Endodermal cell (in vitro differentiated cells): Measurements from ENCODE around the gene MLH3. TPM values are rescaled to one million over a fixed set of nuclear protein-coding genes. Genes with fewer than 3 reads are reported as not detected.

ENCODE experiments used
- DNase-seq: peaks from one replicate; pipeline ENCODE4 v3.0.0-alpha.2; 2017
- H3K27ac ChIP-seq: 2 replicates; pipeline ENCODE4 v1.5.1; 2013; ENCODE audit warnings: mild to moderate bottlenecking, low read depth, low read length, moderate library complexity
- H3K27me3 ChIP-seq: 2 replicates; pipeline ENCODE4 v1.6.1; 2013; ENCODE audit warnings: mild to moderate bottlenecking, low read length, moderate library complexity; ENCODE audit not compliant: insufficient read depth, control insufficient read depth, poor library complexity, severe bottlenecking
- H3K36me3 ChIP-seq: 2 replicates; pipeline ENCODE4 v1.7.0; 2013; ENCODE audit warnings: mild to moderate bottlenecking, low read length, moderate library complexity; ENCODE audit not compliant: control insufficient read depth, insufficient read depth
- H3K4me1 ChIP-seq: one replicate; pipeline ENCODE4 v1.7.0; 2013; ENCODE audit warnings: low read length; ENCODE audit not compliant: control insufficient read depth, insufficient read depth
- H3K4me3 ChIP-seq: 2 replicates; pipeline ENCODE4 v1.5.1; 2013; ENCODE audit warnings: mild to moderate bottlenecking, low read length, moderate library complexity
- H3K9ac ChIP-seq: 2 replicates; pipeline ENCODE4 v1.6.1; 2013; ENCODE audit warnings: mild to moderate bottlenecking, low read length, moderate library complexity; ENCODE audit not compliant: poor library complexity, severe bottlenecking; ENCODE audit errors: extremely low read depth
- H3K9me3 ChIP-seq: 2 replicates; pipeline ENCODE4 v1.6.1; 2013; ENCODE audit warnings: mild to moderate bottlenecking, low read length, moderate library complexity; ENCODE audit not compliant: control insufficient read depth
- H3K27ac Mint-ChIP-seq: 2 replicates; pipeline ENCODE4 v1.8.0; 2020; ENCODE audit warnings: mixed read lengths
- H3K27me3 Mint-ChIP-seq: 2 replicates; pipeline ENCODE4 v1.8.0; 2021; ENCODE audit warnings: mild to moderate bottlenecking, mixed read lengths; ENCODE audit not compliant: insufficient read depth
- H3K36me3 Mint-ChIP-seq: 2 replicates; pipeline ENCODE4 v1.8.0; 2020; ENCODE audit warnings: low read depth, mixed read lengths
- H3K4me1 Mint-ChIP-seq: 2 replicates; pipeline ENCODE4 v1.8.0; 2020; ENCODE audit warnings: mixed read lengths
- H3K4me3 Mint-ChIP-seq: 2 replicates; pipeline ENCODE4 v1.8.0; 2020; ENCODE audit warnings: mild to moderate bottlenecking, moderate library complexity, mixed read lengths
- H3K9me3 Mint-ChIP-seq: 2 replicates; pipeline ENCODE4 v1.8.0; 2020; ENCODE audit warnings: mild to moderate bottlenecking, mixed read lengths
- CTCF ChIP-seq: fragments of 200-600 bp; sonication (generic); conservative IDR thresholded peaks from 2 replicates; pipeline ENCODE4 v1.5.0; 2021; ENCODE audit warnings: antibody characterized with exemption, mild to moderate bottlenecking
- WGBS, 2 experiments: methylation state at CpG; one replicate each; pipeline versions ENCODE4 v1.1.5 to v1.1.7; 2013; ENCODE audit warnings: missing lambda C conversion rate in 2 of 2, mixed read lengths in 1 of 2; ENCODE audit not compliant: insufficient coverage in 1 of 2, insufficient read length in 1 of 2; 5-methylcytosine and 5-hydroxymethylcytosine counted together
- total RNA-seq, 2 donors: library from RNA; stranded (reverse); fragmentation: NEBNext Ultra II Directional in 1 of 2; extraction: Animal tissue kit (Norgen Biotek cat#: 25700) in 1 of 2; gene quantifications; 2 replicates in 1 of 2; 3 replicates in 1 of 2; pipeline ENCODE4 v1.2.1, GENCODE V29; 2021

MLH3 gene
- total RNA-seq, 2 donors from 2014 or later, result 18.7 to 34.6 TPM

GRCh38 chr14:75046275-75046674, 5.0 kb downstream of the MLH3 start:
- Mint-ChIP-seq H3K36me3 (peaks cover 6% of the 10 kb centered on the region), H3K4me1 (peaks cover 5% of the 10 kb centered on the region), H3K27me3 (no peaks in the 10 kb centered on the region)

GRCh38 chr14:75044752-75045151, 6.5 kb downstream of the MLH3 start:
- Mint-ChIP-seq H3K4me1 (peaks cover 3% of the 10 kb centered on the region), H3K27me3 (no peaks in the 10 kb centered on the region), H3K9me3 (no peaks in the 10 kb centered on the region), H3K27ac (no peak overlapping the region), H3K4me3 (no peak overlapping the region), H3K36me3 (peaks cover 11% of the 10 kb centered on the region)
- DNase-seq, result no peak
- Histone ChIP-seq H3K36me3 (peaks cover 4% of the 10 kb centered on the region), H3K4me1 (no peaks in the 10 kb centered on the region), H3K27ac (no peak overlapping the region), H3K4me3 (no peak overlapping the region), H3K9ac (no peak overlapping the region), H3K27me3 (no peaks in the 10 kb centered on the region), H3K9me3 (no peaks in the 10 kb centered on the region)
- WGBS, 2 experiments, result 96 to 99% methylated on average over 7 to 8 of the region's 8 CpGs
- TF ChIP-seq CTCF, result no peak

More at GRCh38 chr14:75046275-75046674, 5.0 kb downstream of the MLH3 start:
- DNase-seq, result no peak
- Histone ChIP-seq H3K9me3 (no peaks in the 10 kb centered on the region), H3K27me3 (no peaks in the 10 kb centered on the region), H3K9ac (no peak overlapping the region), H3K4me3 (no peak overlapping the region), H3K36me3 (no peaks in the 10 kb centered on the region), H3K27ac (no peak overlapping the region), H3K4me1 (no peaks in the 10 kb centered on the region)
- 96 to 97% methylated on average over 5 of the region's 5 CpGs for WGBS, 2 experiments
- no peak overlapping the region for H3K4me3 Mint-ChIP-seq
- no peak overlapping the region for H3K27ac Mint-ChIP-seq
- no peak for TF ChIP-seq CTCF
- H3K9me3 Mint-ChIP-seq, result no peaks in the 10 kb centered on the region

- no peak for TF ChIP-seq CTCF
- peaks cover 4% of the 10 kb centered on the region for H3K36me3 ChIP-seq
- Mint-ChIP-seq H3K4me3 (no peak overlapping the region), H3K36me3 (peaks cover 14% of the 10 kb centered on the region), H3K27ac (no peak overlapping the region), H3K9me3 (no peaks in the 10 kb centered on the region), H3K27me3 (no peaks in the 10 kb centered on the region), H3K4me1 (peaks cover 3% of the 10 kb centered on the region)
- H3K9ac ChIP-seq, result no peak overlapping the region
- no peak overlapping the region for H3K4me3 ChIP-seq
- no peak for DNase-seq
- 80% methylated on average over 2 of the region's 2 CpGs; no CpG with 5 or more reads in 1 of the 2 experiments for WGBS, 2 experiments
- no peak overlapping the region for H3K27ac ChIP-seq
- no peaks in the 10 kb centered on the region for H3K4me1 ChIP-seq
- H3K27me3 ChIP-seq, result no peaks in the 10 kb centered on the region
- H3K9me3 ChIP-seq, result no peaks in the 10 kb centered on the region
Observed at GRCh38 chr14:75044322-75044721, 6.9 kb downstream of the MLH3 start.
